H1 (cell line): Measurements from ENCODE around the gene RPTOR.

Source experiments
- CEBPB ChIP-seq: IDR thresholded peaks from 2 replicates; pipeline ENCODE4 v1.6.1; 2012; ENCODE audit warnings: low read depth, low read length
- EP300 ChIP-seq, 2 experiments: IDR thresholded peaks; 1 replicate in 1 of 2; 2 replicates in 1 of 2; pipeline ENCODE4 v1.6.1; 2011 to 2012; ENCODE audit warnings: low read depth in 2 of 2, low read length in 2 of 2, mild to moderate bottlenecking in 2 of 2, borderline replicate concordance in 1 of 2, inconsistent platforms in 1 of 2, moderate library complexity in 1 of 2
- GABPA ChIP-seq: IDR thresholded peaks from 2 replicates; pipeline ENCODE4 v1.6.1; 2011; ENCODE audit warnings: mild to moderate bottlenecking, low read length, moderate library complexity, borderline replicate concordance; ENCODE audit not compliant: insufficient read depth
- NANOG ChIP-seq: IDR thresholded peaks from 2 replicates; pipeline ENCODE4 v1.6.1; 2011; ENCODE audit warnings: low read length, low read depth, mild to moderate bottlenecking, inconsistent platforms; ENCODE audit not compliant: insufficient read depth, poor library complexity, severe bottlenecking
- POLR2A ChIP-seq, 2 experiments: IDR thresholded peaks; 1 replicate in 1 of 2; 2 replicates in 1 of 2; pipeline ENCODE4 v1.6.1; 2011; ENCODE audit warnings: low read depth in 2 of 2, low read length in 2 of 2, mild to moderate bottlenecking in 2 of 2; ENCODE audit errors: control extremely low read depth in 1 of 2
- POLR2AphosphoS5 ChIP-seq: IDR thresholded peaks from 2 replicates; pipeline ENCODE4 v1.6.1; 2011; ENCODE audit warnings: low read depth, low read length
- SP1 ChIP-seq: IDR thresholded peaks from 2 replicates; pipeline ENCODE4 v1.6.1; 2011; ENCODE audit warnings: low read depth, low read length
- SRF ChIP-seq: IDR thresholded peaks from 2 replicates; pipeline ENCODE4 v1.6.1; 2011; ENCODE audit warnings: mild to moderate bottlenecking, low read depth, low read length, moderate library complexity
- TAF1 ChIP-seq: IDR thresholded peaks from 2 replicates; pipeline ENCODE4 v1.6.1; 2011; ENCODE audit warnings: mild to moderate bottlenecking, low read depth, low read length
- TF ChIP-seq, protein P1 (sequence below), 3 experiments: IDR thresholded peaks; 1 replicate in 2 of 3; 2 replicates in 1 of 3; pipeline versions ENCODE4 v1.5.1 to v1.6.1; 2011; ENCODE audit warnings: low read length in 3 of 3, mild to moderate bottlenecking in 3 of 3, inconsistent platforms in 2 of 3, low read depth in 1 of 3, moderate library complexity in 1 of 3; ENCODE audit not compliant: insufficient read depth in 1 of 3; ENCODE audit errors: control extremely low read depth in 1 of 3

DNA sequence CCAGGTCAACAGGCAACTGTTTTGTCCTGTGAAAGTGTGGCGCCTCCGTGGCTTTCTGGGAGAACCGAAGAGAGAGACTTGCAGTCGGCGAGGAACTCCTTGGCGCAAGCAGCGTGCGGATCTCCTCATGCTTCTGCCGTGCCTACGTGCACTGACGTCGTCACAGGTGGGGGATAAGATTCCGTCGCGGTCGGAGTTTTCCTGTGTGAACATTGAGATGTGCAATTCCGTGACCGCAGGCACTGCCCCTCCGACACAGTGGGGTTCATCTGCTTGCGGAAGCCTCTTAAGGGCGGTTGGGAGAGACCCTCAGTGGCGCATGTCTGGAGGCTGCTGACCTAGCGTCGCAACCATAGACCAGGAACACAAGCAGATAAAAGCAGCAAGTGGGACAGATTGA is 234.7 kb downstream of the RPTOR start:
- TF ChIP-seq, protein P1, sequence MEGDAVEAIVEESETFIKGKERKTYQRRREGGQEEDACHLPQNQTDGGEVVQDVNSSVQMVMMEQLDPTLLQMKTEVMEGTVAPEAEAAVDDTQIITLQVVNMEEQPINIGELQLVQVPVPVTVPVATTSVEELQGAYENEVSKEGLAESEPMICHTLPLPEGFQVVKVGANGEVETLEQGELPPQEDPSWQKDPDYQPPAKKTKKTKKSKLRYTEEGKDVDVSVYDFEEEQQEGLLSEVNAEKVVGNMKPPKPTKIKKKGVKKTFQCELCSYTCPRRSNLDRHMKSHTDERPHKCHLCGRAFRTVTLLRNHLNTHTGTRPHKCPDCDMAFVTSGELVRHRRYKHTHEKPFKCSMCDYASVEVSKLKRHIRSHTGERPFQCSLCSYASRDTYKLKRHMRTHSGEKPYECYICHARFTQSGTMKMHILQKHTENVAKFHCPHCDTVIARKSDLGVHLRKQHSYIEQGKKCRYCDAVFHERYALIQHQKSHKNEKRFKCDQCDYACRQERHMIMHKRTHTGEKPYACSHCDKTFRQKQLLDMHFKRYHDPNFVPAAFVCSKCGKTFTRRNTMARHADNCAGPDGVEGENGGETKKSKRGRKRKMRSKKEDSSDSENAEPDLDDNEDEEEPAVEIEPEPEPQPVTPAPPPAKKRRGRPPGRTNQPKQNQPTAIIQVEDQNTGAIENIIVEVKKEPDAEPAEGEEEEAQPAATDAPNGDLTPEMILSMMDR (IDR thresholded peaks at IDR 0.05; ENCODE audit: control extremely low read depth in 1 of 3, insufficient read depth in 1 of 3, low read depth in 1 of 3, low read length in 3 of 3): no peak
- TF ChIP-seq POLR2A (IDR thresholded peaks at IDR 0.05; ENCODE audit: control extremely low read depth in 1 of 2, low read depth in 2 of 2, low read length in 2 of 2): no peak
- TF ChIP-seq TAF1: no peak
- TF ChIP-seq SP1: no peak
- no peak for TF ChIP-seq POLR2AphosphoS5
- no peak for TF ChIP-seq SRF
- TF ChIP-seq GABPA: no peak
- TF ChIP-seq NANOG: no peak
- TF ChIP-seq CEBPB: no peak
- no peak for TF ChIP-seq EP300 (IDR thresholded peaks at IDR 0.05; ENCODE audit: borderline replicate concordance in 1 of 2, low read depth in 2 of 2, low read length in 2 of 2)
